ENCODE data around the gene ATP13A3. TPM values are rescaled to one million over a fixed set of nuclear protein-coding genes. Genes with fewer than 3 reads are reported as not detected.
"Not testable (repeated sequence)": the region's sequence is repeated elsewhere in the genome, so short reads cannot be mapped to it uniquely, and the experiment has no call there.

Gene ATP13A3
- 27.9 TPM for polyA plus RNA-seq (2013, experiment 1 of 2)
- 28.7 TPM for polyA plus RNA-seq (2013, experiment 2 of 2)

GRCh38 chr3:194486540-194487288 lies at the start of gene ATP13A3:
Gene ATP13A3 (minus strand): TSS chr3:194487002. CDS start chr3:194462190, 24,812 bp downstream.
- Histone ChIP-seq H3K4me2 (ENCODE audit: insufficient read depth, low read length, poor library complexity, severe bottlenecking) (peak within 1 kb of the TSS; percentile 89), H2BK12ac (ENCODE audit: low read length) (peak within 1 kb of the TSS; percentile 35), H3K4me3 (ENCODE audit: low read length in 2 of 2) (peak within 1 kb of the TSS; percentile 78 to 82), H2AK5ac (ENCODE audit: low read depth, low read length) (peak within 1 kb of the TSS; percentile 97), H3K4me1 (ENCODE audit: control insufficient read depth in 2 of 2, insufficient read depth in 1 of 2, low read depth in 1 of 2, low read length in 2 of 2) (no peaks in the 10 kb centered on the region), H3K4ac (ENCODE audit: low read length) (no peak within 1 kb of the TSS), H3K23ac (ENCODE audit: low read depth, low read length, poor library complexity) (peak within 1 kb of the TSS; percentile 80), H2BK5ac (ENCODE audit: low read length) (peak within 1 kb of the TSS; percentile 90), H2BK120ac (ENCODE audit: low read depth, low read length) (no peak within 1 kb of the TSS), H3K14ac (ENCODE audit: low read length) (peak within 1 kb of the TSS; percentile 97), H3K36me3 (replicated peaks in 1 of 2; ENCODE audit: control insufficient read depth in 2 of 2, insufficient read depth in 2 of 2, low read length in 2 of 2) (peaks cover 0 to 33% of the 10 kb centered on the region in 2 donors), H3K9me3 (replicated peaks in 1 of 2; ENCODE audit: control insufficient read depth in 2 of 2, insufficient read depth in 1 of 2, low read depth in 1 of 2, low read length in 2 of 2) (peaks cover 0 to 6% of the 10 kb centered on the region in 2 donors), H3K27me3 (ENCODE audit: control insufficient read depth in 3 of 3, insufficient read depth in 3 of 3, low read depth in 1 of 3, low read length in 3 of 3) (peaks cover 0 to 13% (median 0%) of the 10 kb centered on the region in 3 experiments), H2BK15ac (ENCODE audit: low read length) (peak within 1 kb of the TSS; percentile 45), H3K9ac (ENCODE audit: low read depth, low read length, poor library complexity) (peak within 1 kb of the TSS; percentile 98), H4K91ac (ENCODE audit: low read depth, low read length, poor library complexity) (peak within 1 kb of the TSS; percentile 68), H3K27ac (replicated peaks; ENCODE audit: low read length) (no peak within 1 kb of the TSS), H3K18ac (ENCODE audit: low read length) (peak within 1 kb of the TSS; percentile 97), H4K8ac (ENCODE audit: low read depth, low read length) (no peak within 1 kb of the TSS), H2AFZ (ENCODE audit: low read length) (peak within 1 kb of the TSS; percentile 84), H3K79me1 (ENCODE audit: low read depth, low read length) (peaks cover 7% of the 10 kb centered on the region)
- WGBS, 2 donors (ENCODE audit: extremely low coverage in 2 of 2, insufficient read length in 2 of 2, insufficient replicate concordance in 1 of 2) = no CpG with 5 or more reads among the region's 99 CpGs
- peak; percentile 80 for DNase-seq (ENCODE audit: low spot score)

DNA sequence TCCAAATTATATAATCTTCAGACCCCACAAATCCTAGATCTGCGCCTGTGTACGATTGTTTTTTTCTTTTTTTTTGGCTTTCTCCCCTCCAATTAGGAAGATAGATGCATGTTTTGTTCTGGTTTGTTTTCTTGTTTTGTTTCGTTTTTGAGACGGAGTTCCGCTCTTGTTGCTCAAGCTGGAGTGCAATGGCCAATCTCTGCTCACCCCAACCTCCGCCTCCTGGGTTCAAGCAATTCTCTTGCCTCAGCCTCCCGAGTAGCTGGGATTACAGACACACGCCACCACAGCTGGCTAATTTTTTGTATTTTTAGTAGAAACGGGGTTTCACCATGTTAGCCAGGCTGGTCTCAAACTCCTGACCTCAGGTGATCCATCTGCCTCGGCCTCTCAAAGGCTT lies 48.4 kb upstream of the ATP13A3 start:
- not testable (repeated sequence) for DNase-seq (ENCODE audit: low spot score); H2BK120ac ChIP-seq (ENCODE audit: low read depth, low read length); H2AFZ ChIP-seq (ENCODE audit: low read length); H3K14ac ChIP-seq (ENCODE audit: low read length); H4K91ac ChIP-seq (ENCODE audit: low read depth, low read length, poor library complexity); H2BK15ac ChIP-seq (ENCODE audit: low read length); H3K79me1 ChIP-seq (ENCODE audit: low read depth, low read length); H2BK12ac ChIP-seq (ENCODE audit: low read length); H3K4ac ChIP-seq (ENCODE audit: low read length); H3K4me2 ChIP-seq (ENCODE audit: insufficient read depth, low read length, poor library complexity, severe bottlenecking); H3K9ac ChIP-seq (ENCODE audit: low read depth, low read length, poor library complexity); H2AK5ac ChIP-seq (ENCODE audit: low read depth, low read length); H3K36me3 ChIP-seq (replicated peaks in 1 of 2; ENCODE audit: control insufficient read depth in 2 of 2, insufficient read depth in 2 of 2, low read length in 2 of 2); H3K27ac ChIP-seq (replicated peaks; ENCODE audit: low read length); H3K18ac ChIP-seq (ENCODE audit: low read length); H3K4me1 ChIP-seq (ENCODE audit: control insufficient read depth in 2 of 2, insufficient read depth in 1 of 2, low read depth in 1 of 2, low read length in 2 of 2); H4K8ac ChIP-seq (ENCODE audit: low read depth, low read length); H2BK5ac ChIP-seq (ENCODE audit: low read length); H3K23ac ChIP-seq (ENCODE audit: low read depth, low read length, poor library complexity); H3K4me3 ChIP-seq (ENCODE audit: low read length in 2 of 2)
- no CpG with 5 or more reads among the region's 10 CpGs for WGBS, 2 donors (ENCODE audit: extremely low coverage in 2 of 2, insufficient read length in 2 of 2, insufficient replicate concordance in 1 of 2)
- peaks cover 0 to 14% (median 3%) of the 10 kb centered on the region in 3 experiments for H3K27me3 ChIP-seq (ENCODE audit: control insufficient read depth in 3 of 3, insufficient read depth in 3 of 3, low read depth in 1 of 3, low read length in 3 of 3)
- peaks cover 1 to 10% of the 10 kb centered on the region in 2 donors for H3K9me3 ChIP-seq (replicated peaks in 1 of 2; ENCODE audit: control insufficient read depth in 2 of 2, insufficient read depth in 1 of 2, low read depth in 1 of 2, low read length in 2 of 2)

DNA sequence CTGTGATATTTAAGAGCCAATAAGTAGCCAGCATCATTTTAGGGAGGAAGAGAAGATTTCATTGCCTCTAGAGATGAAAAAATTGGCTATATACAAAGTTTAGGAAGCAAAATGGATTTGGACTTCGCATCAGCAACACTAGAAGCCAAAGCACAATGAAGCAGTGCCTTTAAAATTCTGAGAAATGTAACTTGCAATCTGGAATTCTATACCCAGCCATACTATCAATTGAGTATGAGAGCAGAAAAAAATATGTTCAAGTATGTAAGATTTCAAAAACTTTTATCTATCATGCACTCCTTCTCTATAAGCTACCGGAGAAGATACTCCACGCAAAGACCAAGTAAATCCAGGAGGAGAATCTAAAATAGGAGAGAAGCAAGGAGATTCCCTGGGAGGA lies 47.4 kb upstream of the ATP13A3 start:
- H3K27ac ChIP-seq (replicated peaks; ENCODE audit: low read length) = no peak overlapping the region
- H3K27me3 ChIP-seq (ENCODE audit: control insufficient read depth in 3 of 3, insufficient read depth in 3 of 3, low read depth in 1 of 3, low read length in 3 of 3) = peaks cover 0 to 14% (median 3%) of the 10 kb centered on the region in 3 experiments
- no peaks in the 10 kb centered on the region for H3K36me3 ChIP-seq (replicated peaks in 1 of 2; ENCODE audit: control insufficient read depth in 2 of 2, insufficient read depth in 2 of 2, low read length in 2 of 2)
- no peaks in the 10 kb centered on the region for H3K4me1 ChIP-seq (ENCODE audit: control insufficient read depth in 2 of 2, insufficient read depth in 1 of 2, low read depth in 1 of 2, low read length in 2 of 2)
- H2BK15ac ChIP-seq (ENCODE audit: low read length) = no peak overlapping the region
- no peaks in the 10 kb centered on the region for H3K79me1 ChIP-seq (ENCODE audit: low read depth, low read length)
- H4K91ac ChIP-seq (ENCODE audit: low read depth, low read length, poor library complexity) = no peak overlapping the region
- H3K14ac ChIP-seq (ENCODE audit: low read length) = no peak overlapping the region
- no peak overlapping the region for H2AK5ac ChIP-seq (ENCODE audit: low read depth, low read length)
- DNase-seq (ENCODE audit: low spot score) = no peak
- H3K9ac ChIP-seq (ENCODE audit: low read depth, low read length, poor library complexity) = no peak overlapping the region
- H2BK12ac ChIP-seq (ENCODE audit: low read length) = no peak overlapping the region
- H3K4me2 ChIP-seq (ENCODE audit: insufficient read depth, low read length, poor library complexity, severe bottlenecking) = no peak overlapping the region
- no peak overlapping the region for H4K8ac ChIP-seq (ENCODE audit: low read depth, low read length)
- H2BK5ac ChIP-seq (ENCODE audit: low read length) = no peak overlapping the region
- no peak overlapping the region for H3K18ac ChIP-seq (ENCODE audit: low read length)
- H2BK120ac ChIP-seq (ENCODE audit: low read depth, low read length) = no peak overlapping the region
- H3K9me3 ChIP-seq (replicated peaks in 1 of 2; ENCODE audit: control insufficient read depth in 2 of 2, insufficient read depth in 1 of 2, low read depth in 1 of 2, low read length in 2 of 2) = peaks cover 1 to 10% of the 10 kb centered on the region in 2 donors
- H3K4me3 ChIP-seq (ENCODE audit: low read length in 2 of 2) = no peak overlapping the region
- no peak overlapping the region for H2AFZ ChIP-seq (ENCODE audit: low read length)
- H3K23ac ChIP-seq (ENCODE audit: low read depth, low read length, poor library complexity) = no peak overlapping the region
- no peak overlapping the region for H3K4ac ChIP-seq (ENCODE audit: low read length)
- no CpG with 5 or more reads among the region's 3 CpGs for WGBS, 2 donors (ENCODE audit: extremely low coverage in 2 of 2, insufficient read length in 2 of 2, insufficient replicate concordance in 1 of 2)

DNA sequence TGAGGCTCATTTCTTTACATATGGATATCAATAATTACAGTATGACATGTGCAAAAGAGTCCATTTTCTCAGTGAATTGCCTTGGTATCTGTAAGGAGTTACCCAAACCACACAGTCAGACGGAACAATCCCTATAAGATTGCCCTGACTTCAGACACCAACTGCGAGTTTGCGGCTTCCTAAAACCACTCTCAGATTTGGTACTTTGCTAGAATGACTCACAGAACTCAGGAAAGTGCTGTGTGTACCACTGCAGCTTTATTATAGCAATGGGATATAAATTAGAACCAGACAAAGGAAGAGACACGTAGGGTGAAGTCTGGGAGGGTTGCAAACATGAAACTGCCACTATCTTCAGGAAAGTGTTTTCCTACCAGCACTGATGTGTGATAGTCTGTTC lies 45.8 kb upstream of the ATP13A3 start:
- no CpG with 5 or more reads among the region's 4 CpGs for WGBS, 2 donors (ENCODE audit: extremely low coverage in 2 of 2, insufficient read length in 2 of 2, insufficient replicate concordance in 1 of 2)
- Histone ChIP-seq H2BK15ac (ENCODE audit: low read length) (no peak overlapping the region), H3K27ac (replicated peaks; ENCODE audit: low read length) (no peak overlapping the region), H3K4me1 (ENCODE audit: control insufficient read depth in 2 of 2, insufficient read depth in 1 of 2, low read depth in 1 of 2, low read length in 2 of 2) (no peaks in the 10 kb centered on the region), H3K79me1 (ENCODE audit: low read depth, low read length) (no peaks in the 10 kb centered on the region), H2AFZ (ENCODE audit: low read length) (no peak overlapping the region), H3K4me3 (ENCODE audit: low read length in 2 of 2) (no peak overlapping the region), H2BK120ac (ENCODE audit: low read depth, low read length) (no peak overlapping the region), H3K27me3 (ENCODE audit: control insufficient read depth in 3 of 3, insufficient read depth in 3 of 3, low read depth in 1 of 3, low read length in 3 of 3) (peaks cover 0 to 12% (median 3%) of the 10 kb centered on the region in 3 experiments), H2BK12ac (ENCODE audit: low read length) (no peak overlapping the region), H4K91ac (ENCODE audit: low read depth, low read length, poor library complexity) (no peak overlapping the region), H3K4me2 (ENCODE audit: insufficient read depth, low read length, poor library complexity, severe bottlenecking) (no peak overlapping the region), H3K4ac (ENCODE audit: low read length) (no peak overlapping the region), H3K23ac (ENCODE audit: low read depth, low read length, poor library complexity) (no peak overlapping the region), H2AK5ac (ENCODE audit: low read depth, low read length) (no peak overlapping the region), H3K14ac (ENCODE audit: low read length) (no peak overlapping the region), H2BK5ac (ENCODE audit: low read length) (no peak overlapping the region), H3K9me3 (replicated peaks in 1 of 2; ENCODE audit: control insufficient read depth in 2 of 2, insufficient read depth in 1 of 2, low read depth in 1 of 2, low read length in 2 of 2) (peaks cover 1 to 10% of the 10 kb centered on the region in 2 donors), H3K36me3 (replicated peaks in 1 of 2; ENCODE audit: control insufficient read depth in 2 of 2, insufficient read depth in 2 of 2, low read length in 2 of 2) (no peaks in the 10 kb centered on the region), H3K9ac (ENCODE audit: low read depth, low read length, poor library complexity) (no peak overlapping the region), H3K18ac (ENCODE audit: low read length) (no peak overlapping the region), H4K8ac (ENCODE audit: low read depth, low read length) (no peak overlapping the region)
- DNase-seq (ENCODE audit: low spot score) = no peak

All from neuronal stem cell (in vitro differentiated cells).